ENCODE measurements around the gene SLC6A1. TPM values are rescaled to one million over a fixed set of nuclear protein-coding genes. Genes with fewer than 3 reads are reported as not detected.

The SLC6A1 gene
- total and polyA plus RNA-seq, 7 donors: 0.27 to 1.9 (median 0.36) TPM

DNA sequence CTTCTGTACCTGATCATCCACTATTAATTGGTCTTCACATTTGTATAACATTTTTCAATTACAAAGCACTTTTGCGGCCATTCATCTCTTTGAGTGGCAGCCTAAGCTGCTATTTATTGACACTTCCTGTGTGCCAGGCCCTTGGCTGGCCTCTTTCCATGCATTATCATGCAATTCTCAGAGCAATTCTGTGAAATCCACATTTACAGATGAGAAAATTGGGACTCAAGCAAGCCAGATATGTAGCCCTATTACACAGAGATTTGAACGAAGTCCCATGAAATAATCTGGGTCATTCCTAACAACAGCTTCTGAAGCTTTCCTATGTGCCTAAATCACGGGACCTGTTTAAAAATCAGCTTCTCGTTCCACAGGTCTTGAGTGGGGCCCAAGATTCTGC lies 17.4 kb downstream of the SLC6A1 start:
- intact Hi-C loops (cut with DNase I): no loop called here
- DNase-seq (no peak), ATAC-seq (no peak)
- no peak overlapping the region for H3K27ac ChIP-seq
- H3K4me1 ChIP-seq: no peaks in the 10 kb centered on the region
- no peaks in the 10 kb centered on the region for H3K36me3 ChIP-seq (ENCODE audit: insufficient read depth in 1 of 2, low read depth in 1 of 2)
- TF ChIP-seq, protein P1, sequence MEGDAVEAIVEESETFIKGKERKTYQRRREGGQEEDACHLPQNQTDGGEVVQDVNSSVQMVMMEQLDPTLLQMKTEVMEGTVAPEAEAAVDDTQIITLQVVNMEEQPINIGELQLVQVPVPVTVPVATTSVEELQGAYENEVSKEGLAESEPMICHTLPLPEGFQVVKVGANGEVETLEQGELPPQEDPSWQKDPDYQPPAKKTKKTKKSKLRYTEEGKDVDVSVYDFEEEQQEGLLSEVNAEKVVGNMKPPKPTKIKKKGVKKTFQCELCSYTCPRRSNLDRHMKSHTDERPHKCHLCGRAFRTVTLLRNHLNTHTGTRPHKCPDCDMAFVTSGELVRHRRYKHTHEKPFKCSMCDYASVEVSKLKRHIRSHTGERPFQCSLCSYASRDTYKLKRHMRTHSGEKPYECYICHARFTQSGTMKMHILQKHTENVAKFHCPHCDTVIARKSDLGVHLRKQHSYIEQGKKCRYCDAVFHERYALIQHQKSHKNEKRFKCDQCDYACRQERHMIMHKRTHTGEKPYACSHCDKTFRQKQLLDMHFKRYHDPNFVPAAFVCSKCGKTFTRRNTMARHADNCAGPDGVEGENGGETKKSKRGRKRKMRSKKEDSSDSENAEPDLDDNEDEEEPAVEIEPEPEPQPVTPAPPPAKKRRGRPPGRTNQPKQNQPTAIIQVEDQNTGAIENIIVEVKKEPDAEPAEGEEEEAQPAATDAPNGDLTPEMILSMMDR (IDR thresholded peaks at IDR 0.05): no peak
- 53 to 73% (median 53%) methylated on average over 4 of the region's 4 CpGs for WGBS, 3 donors
- no peak overlapping the region for H3K4me3 ChIP-seq
- no peaks in the 10 kb centered on the region for H3K9me3 ChIP-seq
- H3K27me3 ChIP-seq (ENCODE audit: insufficient read depth in 3 of 3, low read length in 2 of 3): peaks cover 0 to 4% (median 3%) of the 10 kb centered on the region in 3 donors

DNA sequence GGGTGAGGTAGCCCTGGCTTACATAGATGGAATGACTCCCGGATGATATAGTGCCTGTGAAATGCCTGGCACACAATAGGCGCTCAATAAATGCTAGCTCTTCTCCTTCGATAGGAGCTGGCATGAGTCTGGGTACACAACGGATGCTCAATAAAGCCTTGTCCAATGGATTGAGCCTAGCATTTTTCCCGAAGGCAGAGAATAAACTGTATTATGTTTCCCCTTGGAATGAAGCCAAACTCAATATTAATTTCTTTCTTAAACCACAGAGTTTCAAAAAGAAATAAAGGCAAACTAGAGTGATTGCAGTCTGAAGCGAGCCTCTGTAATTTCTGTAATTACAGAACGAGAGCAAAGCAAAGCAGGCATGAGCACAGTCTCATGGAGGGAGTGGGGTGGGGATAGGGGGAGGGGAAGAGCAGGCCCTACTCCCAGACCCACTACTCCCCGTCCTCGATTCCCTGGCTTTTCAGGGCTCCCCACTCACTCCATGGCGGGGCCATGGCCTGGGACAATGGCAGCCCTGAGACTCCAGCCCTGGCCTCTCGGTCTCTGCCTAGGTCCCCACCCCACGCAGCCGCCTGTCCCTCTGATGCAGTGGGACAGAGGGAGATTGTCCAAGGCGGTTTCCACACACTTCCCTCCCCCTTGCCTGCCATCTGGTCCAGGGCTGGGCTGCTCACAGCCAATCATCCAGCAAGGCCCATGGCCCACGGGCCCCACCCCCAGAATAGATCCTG lies 18.0 kb downstream of the SLC6A1 start:
- DNase-seq (no peak), ATAC-seq (no peak)
- intact Hi-C loops (cut with DNase I): no loop called here
- peaks cover 0 to 4% (median 3%) of the 10 kb centered on the region in 3 donors for H3K27me3 ChIP-seq (ENCODE audit: insufficient read depth in 3 of 3, low read length in 2 of 3)
- TF ChIP-seq, protein P1 (IDR thresholded peaks at IDR 0.05): no peak
- no peaks in the 10 kb centered on the region for H3K36me3 ChIP-seq (ENCODE audit: insufficient read depth in 1 of 2, low read depth in 1 of 2)
- no peaks in the 10 kb centered on the region for H3K9me3 ChIP-seq
- 57 to 75% (median 60%) methylated on average over 15 of the region's 15 CpGs for WGBS, 3 donors
- no peak overlapping the region for H3K27ac ChIP-seq
- no peak overlapping the region for H3K4me3 ChIP-seq
- no peaks in the 10 kb centered on the region for H3K4me1 ChIP-seq

DNA sequence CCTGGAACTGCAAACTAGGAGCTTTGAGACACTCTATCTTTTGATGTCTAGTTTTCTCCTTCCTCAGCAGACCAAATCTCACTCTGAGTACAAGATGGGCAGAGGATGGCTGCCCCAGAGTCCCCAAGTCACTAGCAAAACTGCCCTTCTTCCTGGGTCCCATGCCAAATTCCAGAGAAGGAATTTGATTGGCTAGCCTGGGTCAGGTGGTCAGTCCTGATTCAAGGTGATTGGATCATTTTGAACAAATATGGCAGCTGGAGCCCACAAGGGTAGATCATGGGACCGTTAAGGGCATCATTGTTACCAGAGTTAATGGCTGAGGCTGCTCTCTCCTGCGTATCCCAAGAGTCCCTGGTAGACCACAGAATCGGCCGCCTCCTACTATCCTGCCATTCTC lies 21.7 kb downstream of the SLC6A1 start:
- Histone ChIP-seq H3K27ac (no peak overlapping the region), H3K4me3 (no peak overlapping the region), H3K9me3 (no peaks in the 10 kb centered on the region), H3K36me3 (ENCODE audit: insufficient read depth in 1 of 2, low read depth in 1 of 2) (no peaks in the 10 kb centered on the region), H3K27me3 (ENCODE audit: insufficient read depth in 3 of 3, low read length in 2 of 3) (peaks cover 0 to 4% (median 3%) of the 10 kb centered on the region in 3 donors), H3K4me1 (no peaks in the 10 kb centered on the region)
- no peak for DNase-seq
- WGBS, 3 donors: 91 to 94% (median 94%) methylated on average over 4 of the region's 4 CpGs
- TF ChIP-seq, protein P1 (IDR thresholded peaks at IDR 0.05): no peak
- ATAC-seq: no peak
- intact Hi-C loops (cut with DNase I): no loop called here

DNA sequence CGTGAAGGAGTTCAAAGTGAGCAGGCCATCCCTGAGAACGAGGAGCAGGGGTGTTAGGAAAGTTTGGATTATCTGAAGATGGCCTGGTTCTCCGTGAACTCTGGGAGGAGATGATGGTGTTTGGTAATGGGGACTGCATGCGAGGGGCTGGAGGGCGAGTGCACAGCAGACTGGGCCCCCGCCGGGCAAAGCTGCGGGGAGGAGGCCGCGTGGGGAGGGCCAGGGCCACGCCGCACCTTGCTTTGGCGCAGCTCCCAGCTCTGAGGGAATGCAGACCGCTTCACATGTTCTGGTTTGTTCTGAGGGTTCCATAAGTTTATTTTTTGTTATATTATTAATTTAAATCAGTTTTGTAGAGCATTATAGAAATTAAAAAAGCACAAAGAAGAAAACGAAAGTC lies 22.2 kb downstream of the SLC6A1 start:
- no peaks in the 10 kb centered on the region for H3K4me1 ChIP-seq
- no peak overlapping the region for H3K4me3 ChIP-seq
- H3K36me3 ChIP-seq (ENCODE audit: insufficient read depth in 1 of 2, low read depth in 1 of 2): no peaks in the 10 kb centered on the region
- H3K27ac ChIP-seq: no peak overlapping the region
- intact Hi-C loops (cut with DNase I): no loop called here
- WGBS, 3 donors: 81 to 85% (median 84%) methylated on average over 15 of the region's 15 CpGs
- TF ChIP-seq, protein P1 (IDR thresholded peaks at IDR 0.05): no peak
- H3K27me3 ChIP-seq (ENCODE audit: insufficient read depth in 3 of 3, low read length in 2 of 3): peaks cover 0 to 4% (median 3%) of the 10 kb centered on the region in 3 donors
- DNase-seq (no peak), ATAC-seq (no peak)
- H3K9me3 ChIP-seq: no peaks in the 10 kb centered on the region

DNA sequence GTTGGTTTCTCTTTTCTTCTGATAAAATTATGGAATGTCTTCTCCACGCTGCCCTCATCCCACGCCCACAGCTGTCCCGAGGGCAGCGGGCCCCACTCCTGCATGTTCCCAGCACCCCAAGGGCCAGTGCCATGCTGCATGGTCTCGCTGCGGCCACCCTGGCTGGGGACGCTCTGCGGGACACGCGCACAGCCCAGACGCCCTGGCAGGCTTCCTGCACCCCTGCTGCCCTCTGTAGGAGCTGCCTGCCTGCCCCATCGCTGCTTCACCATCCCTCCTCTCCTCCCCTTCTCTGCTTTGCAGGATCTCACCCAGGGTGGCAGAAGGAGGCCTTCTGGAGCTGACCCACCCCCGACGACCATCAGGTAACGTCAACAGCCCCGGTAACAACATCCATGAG lies 22.8 kb downstream of the SLC6A1 start:
- intact Hi-C loops (cut with DNase I): no loop called here
- Histone ChIP-seq H3K9me3 (no peaks in the 10 kb centered on the region), H3K27ac (no peak overlapping the region), H3K4me1 (no peaks in the 10 kb centered on the region), H3K36me3 (ENCODE audit: insufficient read depth in 1 of 2, low read depth in 1 of 2) (no peaks in the 10 kb centered on the region), H3K27me3 (ENCODE audit: insufficient read depth in 3 of 3, low read length in 2 of 3) (peaks cover 0 to 4% (median 3%) of the 10 kb centered on the region in 3 donors), H3K4me3 (no peak overlapping the region)
- 75 to 83% (median 77%) methylated on average over 16 of the region's 16 CpGs for WGBS, 3 donors
- TF ChIP-seq, protein P1 (IDR thresholded peaks at IDR 0.05): no peak
- ATAC-seq: no peak
- no peak for DNase-seq

All from psoas muscle (tissue), 8 donors.